K562 (cell line): ENCODE results near the gene CCDC88A. TPM values are rescaled to one million over a fixed set of nuclear protein-coding genes. Genes with fewer than 3 reads are reported as not detected.

Experiments
- BCLAF1 ChIP-seq, 2 experiments: fragments of 450-650 bp in 1 of 2; IDR thresholded peaks; 2 replicates each; pipeline ENCODE4 v1.6.1; 2011 to 2017; ENCODE audit warnings: low read depth in 2 of 2, antibody characterized with exemption in 1 of 2, borderline replicate concordance in 1 of 2, low read length in 1 of 2, mild to moderate bottlenecking in 1 of 2, mixed read lengths in 1 of 2; ENCODE audit not compliant: control insufficient read depth in 1 of 2
- E2F4 ChIP-seq: sonication (generic); formaldehyde crosslinking; IDR thresholded peaks from 2 replicates; pipeline ENCODE4 v1.8.0; 2022; ENCODE audit warnings: mild to moderate bottlenecking, low read depth, missing genetic modification reagents
- E2F8 ChIP-seq: fragments of 450-650 bp; IDR thresholded peaks from 2 replicates; pipeline ENCODE4 v1.7.1; 2018; ENCODE audit warnings: mild to moderate bottlenecking, low read depth; ENCODE audit not compliant: partially characterized antibody
- ILF3 ChIP-seq: fragments of 450-650 bp; IDR thresholded peaks from 2 replicates; pipeline ENCODE4 v1.6.1; 2018; ENCODE audit warnings: antibody characterized with exemption, mild to moderate bottlenecking, moderate library complexity, borderline replicate concordance
- JUN ChIP-seq, 2 experiments: sonication (generic) in 1 of 2; formaldehyde crosslinking in 1 of 2; IDR thresholded peaks; 2 replicates each; pipeline versions ENCODE4 v1.6.1 to v1.8.0; 2012 to 2022; ENCODE audit warnings: borderline replicate concordance in 2 of 2, mild to moderate bottlenecking in 2 of 2, improper control_type of control experiment in 1 of 2, low read depth in 1 of 2, low read length in 1 of 2, missing genetic modification reagents in 1 of 2
- SIN3B ChIP-seq: fragments of 450-650 bp; IDR thresholded peaks from 2 replicates; pipeline ENCODE4 v1.6.1; 2017; ENCODE audit warnings: low read depth, mild to moderate bottlenecking, moderate library complexity
- ZNF121 ChIP-seq: sonication (generic); formaldehyde crosslinking; conservative IDR thresholded peaks from 2 replicates; pipeline ENCODE4 v1.8.0; 2022; ENCODE audit warnings: missing genetic modification reagents
- ZNF124 ChIP-seq: sonication (generic); formaldehyde crosslinking; IDR thresholded peaks from 2 replicates; pipeline ENCODE4 v1.8.1; 2022; ENCODE audit warnings: missing genetic modification reagents
- ZNF584 ChIP-seq: fragments of 200-800 bp; sonication (Bioruptor generic); IDR thresholded peaks from 2 replicates; pipeline ENCODE4 v1.6.1; 2016; ENCODE audit warnings: low read depth, mild to moderate bottlenecking, missing genetic modification characterization, missing compliant biosample characterization
- polyA plus RNA-seq, 8 experiments: library from polyadenylated mRNA; depleted of rRNA in 4 of 8; stranded (reverse) in 5 of 8; unstranded in 3 of 8; fragments of >200 nt; fragmentation: Nextera tagmentation in 2 of 8; fragmentation: Illumina TruSeq in 1 of 8; extraction: Ambion mirVana in 2 of 8; extraction: Trizol in 1 of 8; gene quantifications; 2 replicates each; pipeline versions ENCODE4 v1.2.1 to v1.2.3, GENCODE V29; 2011 to 2014; ENCODE audit warnings: inconsistent platforms in 1 of 8, missing spikeins in 1 of 8
- total RNA-seq, 7 experiments: library from RNA; depleted of rRNA in 6 of 7; stranded (reverse); fragments of >200 nt in 6 of 7; fragmentation: Illumina TruSeq in 2 of 7; extraction: Trizol in 2 of 7; gene quantifications; 2 replicates each; pipeline versions ENCODE4 v1.2.1 to v1.2.3, GENCODE V29; 2011 to 2021; ENCODE audit warnings: low replicate concordance in 1 of 7

The CCDC88A gene
- total and polyA plus RNA-seq, 9 of the 15 experiments (the other 6 are each of a cell fraction or from before 2014, with no cell fraction given): 29.3 to 102 (median 55.6) TPM

GRCh38 chr2:55419679-55420438 is at the start of gene CCDC88A (continued):
- TF ChIP-seq BCLAF1 (IDR thresholded peaks at IDR 0.05; ENCODE audit: borderline replicate concordance in 1 of 2, control insufficient read depth in 1 of 2, low read depth in 2 of 2, low read length in 1 of 2): peak in 1 of 2 experiments; percentile 86; a peak in 2 of 4 replicates
- TF ChIP-seq E2F4 (CRISPR knock-in tag): 0 out of 2 replicates have a peak, but pooled peaks have one; percentile 28
- TF ChIP-seq JUN (IDR thresholded peaks at IDR 0.05; ENCODE audit: borderline replicate concordance, low read depth, low read length): peak; percentile 78
- no peak; the same call in 1 of the 2 replicates for TF ChIP-seq JUN (CRISPR knock-in tag; IDR thresholded peaks at IDR 0.05; ENCODE audit: borderline replicate concordance)
- TF ChIP-seq ZNF124 (CRISPR knock-in tag): no peak
- peak; percentile 96 for TF ChIP-seq ZNF584 (CRISPR knock-in tag)
- TF ChIP-seq E2F8: peak; percentile 70
- no peak for TF ChIP-seq ZNF121 (CRISPR knock-in tag)
- TF ChIP-seq ILF3: 0 out of 2 replicates have a peak, but pooled peaks have one; percentile 52
- TF ChIP-seq SIN3B: 0 out of 2 replicates have a peak, but pooled peaks have one; percentile 19
